Measurements from ENCODE around the gene TSG101.

TSG101 gene

DNA sequence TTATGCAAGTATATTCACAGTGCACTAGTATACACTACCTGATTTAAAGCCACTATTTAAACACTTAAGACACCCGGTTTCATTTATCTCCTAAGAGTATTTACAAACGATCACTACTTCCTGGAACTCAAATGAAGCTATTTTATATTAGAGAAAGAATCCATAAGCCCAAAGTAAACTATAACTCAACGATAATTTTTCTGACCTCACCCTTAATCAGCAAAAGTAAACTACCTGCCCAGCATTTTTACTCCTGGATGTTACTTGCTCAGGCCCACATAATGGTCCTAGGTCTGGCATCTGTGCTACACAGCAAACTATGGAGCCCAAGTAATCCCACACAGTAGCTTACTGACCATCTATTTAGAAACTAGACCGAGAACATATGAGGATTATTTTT is 33.4 kb downstream of the TSG101 start:
- no peak for DNase-seq (ENCODE audit: low read depth in 2 of 2)

DNA sequence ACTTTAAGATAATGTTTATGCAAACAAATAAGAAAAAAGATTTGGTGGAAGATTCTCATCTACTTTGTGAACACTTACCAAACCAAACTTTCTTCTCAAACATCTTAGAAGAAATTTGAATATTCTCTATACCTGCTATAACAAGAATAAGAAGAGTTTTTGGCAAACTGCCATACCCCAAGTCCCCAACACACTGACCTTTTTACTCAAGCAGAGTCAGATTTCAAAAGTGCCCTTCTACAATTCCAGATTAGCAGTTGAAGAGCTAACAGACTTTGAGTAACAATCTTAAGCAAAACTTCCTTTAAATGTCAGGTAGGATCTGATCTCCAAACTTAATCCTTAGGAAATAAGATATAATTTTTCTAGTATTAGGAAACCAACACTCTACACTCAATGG is 33.9 kb downstream of the TSG101 start:
- DNase-seq (ENCODE audit: low read depth in 2 of 2), result no peak

DNA sequence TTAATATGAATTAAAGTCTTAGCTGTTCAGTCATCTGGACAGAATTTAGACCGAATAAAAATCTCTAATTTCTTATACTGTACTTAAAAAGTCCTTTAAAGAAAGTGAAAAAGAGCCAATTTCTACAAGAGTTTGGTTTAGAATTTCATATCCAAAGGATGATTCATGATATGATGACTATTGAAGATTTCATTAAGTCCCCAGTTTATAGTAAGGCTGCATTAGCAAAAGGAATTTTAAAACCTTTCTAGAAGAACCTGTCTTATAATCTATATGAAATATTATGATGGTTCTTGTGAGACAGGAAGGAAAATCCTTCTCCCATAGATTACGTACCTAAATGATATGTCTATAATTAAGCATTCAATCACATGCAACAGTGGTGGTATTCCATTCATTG is 34.8 kb downstream of the TSG101 start:
- no peak for DNase-seq (ENCODE audit: low read depth in 2 of 2)

DNA sequence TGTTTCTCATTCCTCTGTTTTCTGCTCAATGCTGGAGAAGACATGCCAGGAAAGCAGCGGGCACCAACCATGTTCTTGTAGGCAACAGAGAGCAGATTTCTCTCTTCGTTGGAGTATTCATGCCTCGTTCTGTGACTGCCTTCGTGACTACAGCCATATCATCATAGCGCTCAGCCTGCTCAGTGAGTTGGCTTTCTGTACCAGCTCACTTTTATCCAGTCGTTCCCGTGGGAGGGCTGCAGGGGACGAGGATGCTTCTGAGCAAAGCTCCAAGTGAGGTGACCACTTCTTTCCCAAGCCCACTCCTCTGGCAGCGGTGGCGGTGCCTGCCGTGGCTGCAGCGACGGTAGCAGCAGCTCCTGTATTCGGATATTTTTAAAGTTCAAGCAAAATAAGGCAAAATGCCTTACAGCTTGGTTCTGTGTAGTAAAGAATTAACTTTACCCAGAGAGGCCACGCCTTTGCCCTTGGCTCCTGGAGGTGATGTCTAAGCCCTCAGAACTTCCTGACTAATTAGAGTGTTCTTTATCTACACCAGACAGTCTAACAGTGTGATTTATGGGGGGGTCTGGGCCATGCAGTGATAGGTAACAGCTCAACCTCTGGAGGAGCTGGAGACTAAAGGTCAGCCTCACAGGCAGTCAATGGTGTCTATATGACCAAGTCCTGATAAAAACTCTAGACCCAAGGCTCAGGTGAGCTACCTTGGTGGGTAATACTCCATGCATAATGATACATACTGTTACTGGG is 35.8 kb downstream of the TSG101 start:
- DNase-seq (ENCODE audit: low read depth in 2 of 2), result no peak

DNA sequence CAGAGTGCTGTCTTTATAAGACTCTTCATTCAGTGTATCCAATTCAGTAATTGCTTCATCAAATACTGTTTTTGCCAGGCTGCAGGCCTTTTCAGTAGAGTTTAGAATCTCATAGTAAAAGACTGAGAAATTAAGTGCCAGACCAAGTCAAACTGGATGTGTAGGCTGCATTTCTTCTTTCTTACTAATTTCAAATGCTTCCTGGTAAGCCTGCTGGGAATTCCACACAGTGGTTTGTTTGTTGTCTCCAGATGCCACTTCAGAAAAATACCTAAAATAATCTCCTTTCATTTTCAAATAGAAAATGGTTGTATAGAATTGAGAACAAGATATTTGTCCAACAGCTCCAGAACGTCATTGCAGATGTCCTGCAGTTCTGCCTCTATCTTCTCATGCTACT is 36.4 kb downstream of the TSG101 start:
- no peak for DNase-seq (ENCODE audit: low read depth in 2 of 2)

DNA sequence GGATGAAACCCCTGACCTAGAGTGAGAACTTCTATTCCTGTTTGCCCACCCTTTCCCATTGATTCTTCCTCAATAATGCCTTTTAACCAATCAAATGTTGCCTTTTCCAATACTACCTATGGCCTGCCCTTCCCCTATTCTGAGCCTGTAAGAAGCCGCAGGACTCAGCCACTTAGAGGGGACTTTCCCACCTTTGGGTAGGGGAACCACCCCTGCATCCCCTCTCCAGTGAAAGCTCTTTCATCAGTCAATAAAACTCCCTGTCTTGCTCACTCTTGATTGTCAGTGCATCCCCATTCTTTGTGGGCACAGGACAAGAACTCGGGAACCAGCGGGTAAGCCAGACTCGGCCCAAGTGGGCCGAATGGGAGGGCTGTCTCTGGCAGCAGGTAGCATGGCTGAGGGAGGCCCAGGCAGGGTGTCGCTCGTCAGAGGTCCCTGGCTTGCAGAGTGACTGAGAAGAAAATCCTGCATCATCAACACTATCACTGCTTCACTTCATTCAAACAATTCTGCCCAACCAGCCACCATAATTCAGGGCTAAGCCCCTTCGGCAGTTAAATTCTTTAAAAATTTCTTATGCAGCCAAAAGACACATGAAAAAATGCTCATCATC is 40.7 kb downstream of the TSG101 start:
- DNase-seq (ENCODE audit: low read depth in 2 of 2), result no peak

DNA sequence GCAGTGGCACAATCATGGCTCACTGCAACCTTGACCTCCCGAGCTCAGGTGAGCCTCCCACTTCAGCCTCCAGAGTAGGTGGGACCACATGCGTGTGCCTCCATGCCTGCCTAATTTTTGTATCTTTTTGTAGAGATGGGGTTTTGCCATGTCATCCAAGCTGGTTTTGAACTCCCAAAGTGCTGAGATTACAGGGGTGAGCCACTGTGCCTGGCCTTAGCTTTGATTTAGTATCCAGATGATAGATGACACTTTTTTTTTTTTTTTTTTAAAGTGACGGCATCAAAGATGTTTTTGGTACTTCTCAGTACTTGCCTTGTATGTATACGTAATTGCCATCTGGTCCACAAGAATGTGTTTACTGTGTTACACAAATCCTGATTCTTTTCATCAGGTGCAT is 47.7 kb downstream of the TSG101 start:
- DNase-seq (ENCODE audit: low read depth in 2 of 2), result no peak

DNA sequence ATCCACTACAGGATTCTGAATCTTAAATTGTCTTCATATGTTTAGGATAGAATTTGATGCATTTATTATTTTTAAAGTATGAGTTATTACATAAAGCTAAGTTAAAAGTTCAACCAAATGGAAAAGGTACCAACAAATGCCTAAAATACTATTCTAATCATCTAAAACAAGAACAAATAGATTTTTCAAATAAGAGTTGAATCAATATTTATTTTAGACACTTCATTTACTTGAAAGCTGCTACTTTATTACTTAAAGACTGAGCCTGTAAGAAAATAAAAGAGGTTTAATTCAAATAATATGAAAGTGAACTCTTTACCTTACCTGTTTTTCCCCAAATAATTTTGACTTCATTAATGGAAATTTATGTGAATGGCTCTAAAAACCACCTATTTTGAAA is 54.2 kb downstream of the TSG101 start:
- no peak for DNase-seq (ENCODE audit: low read depth in 2 of 2)

DNA sequence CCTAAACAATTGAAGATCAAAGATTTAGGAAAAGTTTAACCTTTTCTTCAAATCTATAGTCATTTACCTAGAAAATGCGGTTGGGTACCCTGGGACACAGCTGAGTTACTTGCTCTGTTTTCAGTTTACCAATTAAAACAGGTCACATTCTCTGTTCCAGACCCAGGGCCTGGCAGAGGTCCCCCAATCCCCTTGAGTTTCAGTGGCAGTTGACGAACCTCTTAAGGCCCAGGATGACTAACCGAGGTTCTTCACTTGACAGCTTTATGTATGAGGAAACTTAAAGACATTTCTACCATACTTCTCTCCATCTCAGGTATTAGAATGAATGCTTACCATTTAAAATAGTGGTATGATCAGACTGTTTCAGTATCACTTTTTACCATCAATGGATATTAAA is 54.7 kb downstream of the TSG101 start:
- DNase-seq (ENCODE audit: low read depth in 2 of 2), result no peak

DNA sequence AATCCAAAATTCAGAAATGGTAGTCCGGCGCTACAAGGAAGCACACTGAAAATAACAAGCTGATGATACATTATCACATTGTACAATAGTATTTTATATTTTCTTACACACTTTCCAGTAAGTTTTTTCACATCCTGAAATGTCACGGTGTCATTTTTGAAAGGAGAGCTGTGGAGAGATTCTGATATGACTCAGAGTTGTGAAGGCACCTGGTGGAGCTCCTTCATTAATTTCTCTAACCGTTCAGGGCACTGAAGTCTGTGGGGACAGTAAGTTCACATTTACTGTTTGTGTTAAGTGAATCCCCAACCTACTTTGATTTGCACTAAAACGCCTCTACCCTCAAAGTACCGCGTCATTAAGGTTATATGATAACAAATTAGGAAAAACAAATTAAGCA is 57.8 kb downstream of the TSG101 start:
- DNase-seq (ENCODE audit: low read depth in 2 of 2), result no peak

DNA sequence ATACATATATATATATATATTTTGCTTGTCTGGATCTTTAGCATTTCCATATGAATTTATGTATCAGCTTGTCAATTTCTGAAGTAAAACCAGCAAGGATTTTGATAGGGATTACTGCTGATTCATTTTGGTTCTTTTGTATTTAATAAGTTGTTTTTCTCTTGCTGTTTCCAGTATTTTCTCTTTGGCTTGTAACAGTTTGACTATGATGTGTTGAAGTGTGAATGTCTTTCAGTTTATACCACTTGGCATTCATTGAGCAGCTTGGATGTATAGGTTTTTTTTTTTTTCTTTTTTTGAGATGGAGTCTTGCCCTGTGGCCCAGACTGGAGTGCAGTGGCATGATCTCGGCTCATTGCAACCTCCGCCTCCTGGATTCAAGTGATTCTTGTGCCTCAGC is 58.7 kb downstream of the TSG101 start:
- DNase-seq (ENCODE audit: low read depth in 2 of 2), result no peak

DNA sequence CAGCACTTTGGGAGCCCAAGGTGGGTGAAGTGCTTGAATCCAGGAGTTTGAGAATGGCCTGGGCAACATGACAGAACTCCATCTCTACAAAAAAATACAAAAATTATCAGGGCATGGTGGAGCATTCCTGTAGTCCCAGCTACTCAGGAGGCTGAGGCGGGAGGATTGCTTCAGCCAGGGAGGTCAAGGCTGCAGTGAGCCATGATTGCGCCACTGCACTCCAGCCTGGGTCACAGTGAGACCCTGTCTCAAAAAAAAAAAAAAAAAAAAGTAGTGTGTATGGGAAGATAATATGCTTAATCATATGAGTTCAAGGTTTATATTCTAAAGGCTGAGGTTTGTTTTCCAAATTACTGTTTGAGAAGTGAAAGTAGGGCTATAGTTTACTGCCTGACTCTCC is 60.3 kb downstream of the TSG101 start:
- DNase-seq (ENCODE audit: low read depth in 2 of 2), result no peak

DNA sequence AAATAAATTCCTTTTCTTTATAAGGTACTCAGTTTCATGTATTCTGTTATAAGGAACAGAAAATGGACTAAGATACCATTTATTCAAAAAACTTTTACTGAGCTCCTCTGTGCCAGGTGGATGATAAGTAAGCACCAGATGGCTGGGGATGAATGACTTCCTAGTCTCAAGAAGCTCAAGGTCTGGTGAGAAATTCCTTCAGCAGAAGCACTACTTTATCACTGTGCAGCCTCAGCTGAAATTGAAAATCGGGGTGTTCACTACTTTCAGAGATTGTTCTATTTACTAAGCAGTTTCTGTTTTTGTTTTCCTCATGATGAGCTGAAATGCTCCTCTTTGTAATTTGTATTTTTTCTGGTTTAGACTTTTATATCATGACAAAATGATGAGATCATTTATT is 63.3 kb downstream of the TSG101 start:
- DNase-seq (ENCODE audit: low read depth in 2 of 2), result no peak

DNA sequence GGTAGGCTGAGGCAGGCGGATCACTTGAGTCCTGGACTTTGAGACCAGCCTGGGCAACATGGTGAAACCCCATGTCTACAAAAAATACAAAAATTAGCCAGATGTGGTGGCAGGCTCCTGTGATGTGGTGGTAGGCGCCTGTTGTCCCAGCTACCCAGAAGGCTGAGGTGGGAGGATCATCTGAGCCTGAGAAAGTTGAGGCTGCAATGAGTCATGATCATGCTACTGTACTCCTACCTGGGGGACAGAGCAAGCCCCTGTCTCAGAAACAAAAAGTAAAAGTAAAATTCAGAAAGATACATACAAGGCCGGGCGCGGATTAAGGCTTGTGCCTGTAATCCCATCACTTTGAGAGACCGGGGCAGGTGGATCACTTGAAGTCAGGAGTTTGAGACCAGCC is 64.8 kb downstream of the TSG101 start:
- no peak for DNase-seq (ENCODE audit: low read depth in 2 of 2)

DNA sequence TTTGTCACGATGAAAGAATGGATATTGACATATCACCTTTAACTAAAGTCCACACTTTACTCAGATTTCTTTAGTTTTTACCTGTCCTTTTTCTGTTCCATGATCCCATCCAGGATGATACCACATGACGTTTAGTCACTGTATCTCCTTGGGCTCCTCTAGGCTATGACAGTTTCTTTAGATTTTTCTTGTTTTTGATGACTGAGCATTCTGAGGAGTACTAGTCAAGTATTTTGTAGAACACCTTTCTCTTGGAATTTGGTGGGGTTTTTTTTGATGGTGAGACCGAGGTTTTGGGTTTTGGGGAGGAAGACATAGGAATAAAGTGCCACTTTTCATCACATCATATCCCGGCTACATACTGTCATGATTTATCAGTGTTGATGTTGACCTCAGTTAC is 67.1 kb downstream of the TSG101 start:
- DNase-seq (ENCODE audit: low read depth in 2 of 2), result no peak

DNA sequence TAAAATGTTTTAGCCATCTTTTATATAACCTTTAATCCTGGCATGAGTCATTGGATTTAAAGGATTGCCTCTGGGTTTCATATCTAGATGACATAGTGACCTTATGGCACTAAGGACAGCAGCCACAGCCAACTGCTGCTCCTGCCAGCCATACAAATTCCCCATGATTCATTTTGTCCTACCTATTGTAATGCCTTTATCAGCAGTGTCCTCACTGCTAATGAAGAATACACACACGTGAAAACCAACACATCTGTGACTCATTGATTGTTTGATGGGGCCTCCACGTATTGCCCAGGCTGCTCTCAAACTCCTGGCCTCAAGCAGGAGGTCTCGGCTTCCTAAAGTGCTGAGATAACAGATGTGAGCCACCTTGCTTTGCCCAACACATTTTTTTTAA is 69.3 kb downstream of the TSG101 start:
- DNase-seq (ENCODE audit: low read depth in 2 of 2), result no peak

DNA sequence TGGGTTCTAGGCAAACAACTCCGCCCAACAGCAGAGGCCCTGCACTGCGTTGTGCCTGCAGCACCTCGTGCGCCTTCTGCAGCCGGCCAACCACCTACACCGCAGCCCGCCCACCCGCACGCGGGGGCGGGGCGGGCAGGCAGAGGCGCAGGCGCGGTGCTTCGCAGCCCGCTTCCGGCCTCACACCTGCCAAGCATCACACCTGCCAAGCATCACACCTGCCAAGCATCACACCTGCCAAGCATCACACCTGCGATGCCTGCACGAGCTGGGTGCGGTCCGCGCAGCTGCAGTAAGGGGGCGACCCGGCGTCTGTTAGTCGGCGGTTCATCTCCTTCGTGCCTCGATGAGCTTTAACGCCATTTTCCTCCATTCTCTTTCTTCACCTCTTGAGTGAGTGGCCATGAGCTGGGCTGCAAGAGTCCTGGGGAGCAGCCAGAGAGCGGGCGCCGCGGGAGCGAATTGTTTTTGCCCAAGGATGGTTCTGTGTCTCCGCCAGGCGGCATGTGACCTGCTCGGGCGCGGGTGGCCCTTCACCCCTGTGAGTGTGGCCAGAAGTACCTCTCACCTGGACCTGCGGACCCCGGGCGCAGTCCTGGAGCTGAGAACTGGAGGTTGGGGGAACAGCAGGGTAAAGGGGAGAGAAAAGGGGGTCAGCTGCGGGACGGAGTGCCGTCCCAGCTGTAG is 70.9 kb downstream of the TSG101 start, which contains the start of gene LDHAL6A:
TSS of gene LDHAL6A (plus strand) at position 171 of the 687 bp plus-strand sequence. CDS start 825 bp downstream, outside the sequence.
- DNase-seq (ENCODE audit: low read depth in 2 of 2), result peak in 1 of 2 donors; percentile 5

DNA sequence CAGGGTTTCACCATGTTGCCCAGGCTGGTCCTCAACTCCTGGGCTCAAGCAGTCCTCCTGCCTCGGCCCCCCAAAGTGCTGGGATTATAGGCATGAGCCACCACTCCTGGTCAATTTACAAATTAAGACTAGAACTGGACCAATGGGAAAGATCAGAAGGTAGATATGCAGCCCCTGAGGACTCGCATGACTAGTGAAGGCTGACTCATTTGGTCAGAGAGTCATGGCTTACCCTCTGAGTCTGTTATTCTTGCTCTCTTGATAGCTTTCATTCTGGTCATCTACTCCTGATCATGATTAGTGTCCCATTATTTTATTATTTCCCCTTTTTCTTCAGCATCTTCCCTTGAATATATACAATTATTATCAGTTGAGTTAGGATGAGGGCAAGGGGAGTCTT is 73.8 kb downstream of the TSG101 start:
- no peak for DNase-seq (ENCODE audit: low read depth in 2 of 2)

DNA sequence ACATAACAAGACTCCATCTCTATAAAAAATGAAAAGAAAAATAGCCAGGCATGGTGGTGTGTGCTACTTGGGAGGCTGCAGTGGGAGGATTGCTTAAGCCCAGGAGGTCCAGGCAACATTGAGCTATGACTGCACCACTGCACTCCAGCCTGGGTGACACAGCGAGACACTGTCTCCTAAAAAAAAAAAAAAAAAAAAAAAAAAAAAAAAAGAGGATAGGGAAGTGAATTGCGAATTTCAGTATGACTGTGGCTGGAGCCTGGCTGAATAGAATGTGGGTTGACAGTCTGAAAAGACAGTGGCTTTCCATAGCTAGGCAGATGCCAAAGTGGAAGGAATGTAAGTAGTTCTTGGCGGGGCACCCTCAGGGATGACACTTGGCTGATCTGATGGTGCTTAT is 77.5 kb downstream of the TSG101 start:
- DNase-seq (ENCODE audit: low read depth in 2 of 2), result no peak

DNA sequence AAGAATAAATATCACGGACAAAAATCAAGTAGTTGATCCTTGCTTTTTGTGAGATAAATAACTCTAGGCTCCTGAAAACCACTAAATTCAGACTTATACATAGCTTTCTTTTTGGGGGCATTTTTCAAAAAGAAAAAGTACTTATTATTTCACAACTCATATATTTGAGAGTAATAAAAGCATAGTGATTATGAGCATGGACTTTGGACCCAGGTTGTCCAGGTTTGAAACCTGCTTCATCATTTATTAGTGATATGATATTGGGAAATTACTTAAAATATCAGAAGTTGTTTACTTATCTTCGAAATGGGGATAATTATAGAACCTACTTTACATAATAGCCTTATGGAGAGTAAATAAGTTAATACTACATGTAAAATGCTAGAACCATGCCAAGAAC is 88.1 kb downstream of the TSG101 start:
- no peak for DNase-seq (ENCODE audit: low read depth in 2 of 2)
